ENCODE data around the gene CXCR6. TPM values are rescaled to one million over a fixed set of nuclear protein-coding genes. Genes with fewer than 3 reads are reported as not detected.

Gene CXCR6
- total RNA-seq, 1 experiment from 2014 or later: not detected

DNA sequence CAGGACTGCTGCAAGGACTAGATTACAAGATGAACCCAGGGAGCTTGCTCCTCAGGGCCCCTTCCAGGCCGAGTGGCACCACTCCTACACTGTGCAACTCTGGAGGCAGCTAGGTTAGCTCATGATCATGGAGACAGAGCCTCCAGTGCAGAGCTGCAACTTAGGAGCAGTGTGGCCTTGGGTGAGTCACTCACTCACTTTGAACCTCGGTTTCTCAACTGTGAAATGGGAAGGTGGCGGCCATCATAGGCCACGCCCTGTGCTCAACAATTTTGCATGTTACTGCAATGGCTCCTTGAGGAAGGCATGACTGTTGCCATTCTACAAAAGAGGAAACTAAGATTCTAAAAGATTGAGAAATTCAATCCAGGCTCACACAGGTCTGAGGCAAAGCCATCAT is 11.2 kb upstream of the CXCR6 start:
- no TSS peak for BruUV-seq (replicated peaks)
- peaks cover 9% of the 10 kb centered on the region for H3K36me3 Mint-ChIP-seq (ENCODE audit: insufficient read depth, unreplicated experiment)
- TF ChIP-seq, protein P1, sequence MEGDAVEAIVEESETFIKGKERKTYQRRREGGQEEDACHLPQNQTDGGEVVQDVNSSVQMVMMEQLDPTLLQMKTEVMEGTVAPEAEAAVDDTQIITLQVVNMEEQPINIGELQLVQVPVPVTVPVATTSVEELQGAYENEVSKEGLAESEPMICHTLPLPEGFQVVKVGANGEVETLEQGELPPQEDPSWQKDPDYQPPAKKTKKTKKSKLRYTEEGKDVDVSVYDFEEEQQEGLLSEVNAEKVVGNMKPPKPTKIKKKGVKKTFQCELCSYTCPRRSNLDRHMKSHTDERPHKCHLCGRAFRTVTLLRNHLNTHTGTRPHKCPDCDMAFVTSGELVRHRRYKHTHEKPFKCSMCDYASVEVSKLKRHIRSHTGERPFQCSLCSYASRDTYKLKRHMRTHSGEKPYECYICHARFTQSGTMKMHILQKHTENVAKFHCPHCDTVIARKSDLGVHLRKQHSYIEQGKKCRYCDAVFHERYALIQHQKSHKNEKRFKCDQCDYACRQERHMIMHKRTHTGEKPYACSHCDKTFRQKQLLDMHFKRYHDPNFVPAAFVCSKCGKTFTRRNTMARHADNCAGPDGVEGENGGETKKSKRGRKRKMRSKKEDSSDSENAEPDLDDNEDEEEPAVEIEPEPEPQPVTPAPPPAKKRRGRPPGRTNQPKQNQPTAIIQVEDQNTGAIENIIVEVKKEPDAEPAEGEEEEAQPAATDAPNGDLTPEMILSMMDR (IDR thresholded peaks at IDR 0.05; ENCODE audit: unreplicated experiment): no peak
- no peak for DNase-seq
- H3K4me1 Mint-ChIP-seq (ENCODE audit: low read depth, unreplicated experiment): no peaks in the 10 kb centered on the region
- no peak overlapping the region for H3K27ac Mint-ChIP-seq (ENCODE audit: unreplicated experiment)
- H3K27me3 Mint-ChIP-seq (ENCODE audit: unreplicated experiment): no peaks in the 10 kb centered on the region
- CTCF ChIA-PET: no interaction called here
- intact Hi-C loops (cut with micrococcal nuclease; ENCODE audit: unreplicated experiment): no loop called here
- H3K4me3 Mint-ChIP-seq (ENCODE audit: low read depth, unreplicated experiment): no peak overlapping the region
- no peaks in the 10 kb centered on the region for H3K9me3 Mint-ChIP-seq (ENCODE audit: low read depth, unreplicated experiment)

DNA sequence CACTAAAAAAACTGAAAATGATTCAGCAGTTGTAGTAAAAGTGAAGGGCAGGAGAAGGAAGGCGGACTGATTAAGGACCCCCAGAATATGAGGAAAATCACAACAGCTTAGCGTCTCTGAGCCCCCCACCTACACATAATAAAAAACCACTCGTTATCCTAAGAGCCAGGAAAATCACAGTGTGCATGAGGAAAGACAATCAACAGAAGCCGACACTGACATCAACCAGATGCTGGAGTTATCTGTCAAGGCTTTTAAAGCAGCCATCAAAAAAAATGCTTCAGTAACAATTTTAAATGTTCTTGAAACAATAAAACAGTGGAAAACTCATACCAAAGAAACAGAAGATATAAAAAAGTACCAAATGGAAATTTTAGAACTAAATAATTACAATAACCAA is 9.7 kb upstream of the CXCR6 start:
- intact Hi-C loops (cut with micrococcal nuclease; ENCODE audit: unreplicated experiment): no loop called here
- H3K4me1 Mint-ChIP-seq (ENCODE audit: low read depth, unreplicated experiment): no peaks in the 10 kb centered on the region
- CTCF ChIA-PET: no interaction called here
- H3K36me3 Mint-ChIP-seq (ENCODE audit: insufficient read depth, unreplicated experiment): peaks cover 9% of the 10 kb centered on the region
- H3K4me3 Mint-ChIP-seq (ENCODE audit: low read depth, unreplicated experiment): no peak overlapping the region
- H3K9me3 Mint-ChIP-seq (ENCODE audit: low read depth, unreplicated experiment): no peaks in the 10 kb centered on the region
- no TSS peak for BruUV-seq (replicated peaks)
- H3K27ac Mint-ChIP-seq (ENCODE audit: unreplicated experiment): no peak overlapping the region
- H3K27me3 Mint-ChIP-seq (ENCODE audit: unreplicated experiment): no peaks in the 10 kb centered on the region
- no peak for DNase-seq
- TF ChIP-seq, protein P1 (IDR thresholded peaks at IDR 0.05; ENCODE audit: unreplicated experiment): no peak

DNA sequence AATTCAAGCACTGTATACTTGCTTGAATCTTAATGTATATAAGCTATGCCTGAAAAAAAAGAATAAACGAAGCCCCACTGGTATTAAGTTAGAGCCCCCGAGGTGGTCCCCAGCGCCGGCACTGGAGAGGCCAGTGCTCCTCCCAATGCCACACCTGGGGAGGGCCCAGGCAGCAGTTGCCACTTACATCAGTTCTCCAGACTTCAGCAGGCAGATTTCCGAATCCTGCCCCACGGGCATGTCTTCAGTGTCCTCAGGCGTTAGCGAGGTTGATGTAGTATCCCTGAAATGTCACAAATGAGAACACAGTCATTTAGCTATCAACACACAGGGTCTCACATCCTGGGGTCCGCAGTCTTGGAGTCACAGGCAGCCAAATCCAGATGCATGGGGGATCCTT is 7.0 kb upstream of the CXCR6 start:
- H3K36me3 Mint-ChIP-seq (ENCODE audit: insufficient read depth, unreplicated experiment): no peaks in the 10 kb centered on the region
- no TSS peak for BruUV-seq (replicated peaks)
- peaks cover 4% of the 10 kb centered on the region for H3K9me3 Mint-ChIP-seq (ENCODE audit: low read depth, unreplicated experiment)
- no peak for DNase-seq
- CTCF ChIA-PET: no interaction called here
- no peaks in the 10 kb centered on the region for H3K27me3 Mint-ChIP-seq (ENCODE audit: unreplicated experiment)
- TF ChIP-seq, protein P1 (IDR thresholded peaks at IDR 0.05; ENCODE audit: unreplicated experiment): no peak
- H3K27ac Mint-ChIP-seq (ENCODE audit: unreplicated experiment): no peak overlapping the region
- H3K4me3 Mint-ChIP-seq (ENCODE audit: low read depth, unreplicated experiment): no peak overlapping the region
- intact Hi-C loops (cut with micrococcal nuclease; ENCODE audit: unreplicated experiment): no loop called here
- H3K4me1 Mint-ChIP-seq (ENCODE audit: low read depth, unreplicated experiment): peaks cover 8% of the 10 kb centered on the region

DNA sequence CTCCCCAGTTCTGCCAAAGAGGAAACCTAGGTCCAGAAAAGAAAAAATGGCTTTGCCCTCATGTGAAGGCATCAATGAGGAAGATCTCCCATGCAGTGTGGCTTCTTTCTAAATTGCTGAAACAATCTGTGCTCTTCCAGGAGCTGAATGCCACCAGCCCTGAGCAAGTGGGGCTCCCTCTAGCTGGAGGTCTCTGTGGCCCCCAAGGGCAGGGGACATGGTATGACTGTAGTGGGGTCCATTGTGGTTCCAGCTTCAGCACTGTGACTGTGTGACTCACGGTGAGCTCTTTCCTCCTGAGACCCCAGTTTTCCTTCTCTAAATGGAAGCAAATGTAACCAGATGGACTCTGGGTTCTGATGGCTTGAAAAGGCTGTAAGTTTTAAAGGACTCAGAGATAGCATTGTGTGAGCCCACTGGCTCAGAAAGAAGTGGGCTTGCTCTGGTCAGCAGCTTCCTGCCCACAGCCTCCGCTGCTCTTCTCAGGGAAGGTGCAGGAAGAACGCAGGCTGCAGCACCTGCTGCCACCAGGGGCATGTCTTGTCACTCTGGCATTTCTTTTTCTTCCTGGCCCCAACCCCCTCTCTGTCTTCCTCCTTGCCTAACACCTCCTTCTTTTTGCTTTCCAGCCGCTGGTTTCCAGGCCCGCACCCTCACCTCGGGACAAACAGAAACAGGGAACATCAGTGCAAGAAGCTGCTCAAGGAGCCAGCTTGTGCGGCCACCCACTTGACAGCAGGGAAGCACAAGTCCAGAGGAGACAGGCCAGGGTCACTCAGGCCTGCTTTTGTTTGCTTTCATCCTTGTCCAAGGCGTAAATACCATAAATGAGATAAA is 5.8 kb upstream of the CXCR6 start:
- no peak overlapping the region for H3K4me3 Mint-ChIP-seq (ENCODE audit: low read depth, unreplicated experiment)

More for the DNA sequence above, 5.8 kb upstream of the CXCR6 start:
- no TSS peak for BruUV-seq (replicated peaks)
- peaks cover 8% of the 10 kb centered on the region for H3K4me1 Mint-ChIP-seq (ENCODE audit: low read depth, unreplicated experiment)
- H3K27ac Mint-ChIP-seq (ENCODE audit: unreplicated experiment): no peak overlapping the region
- no peaks in the 10 kb centered on the region for H3K27me3 Mint-ChIP-seq (ENCODE audit: unreplicated experiment)
- peaks cover 4% of the 10 kb centered on the region for H3K9me3 Mint-ChIP-seq (ENCODE audit: low read depth, unreplicated experiment)
- intact Hi-C loops (cut with micrococcal nuclease; ENCODE audit: unreplicated experiment): loop anchor here (1.0 to 2.0 kb wide), 2 partner anchors 141 to 435 kb away; no protein-coding TSS in a partner anchor
- no peaks in the 10 kb centered on the region for H3K36me3 Mint-ChIP-seq (ENCODE audit: insufficient read depth, unreplicated experiment)
- TF ChIP-seq, protein P1 (IDR thresholded peaks at IDR 0.05; ENCODE audit: unreplicated experiment): no peak
- CTCF ChIA-PET: interaction anchor here (0.8 kb wide), 1 partner anchor 441 kb away, joined by 4 read pairs; no protein-coding TSS in a partner anchor
- no peak for DNase-seq
